HepG2 (cell line): ENCODE data around the gene MAP1LC3A. TPM values are rescaled to one million over a fixed set of nuclear protein-coding genes. Genes with fewer than 3 reads are reported as not detected.

ENCODE experiments used
- CENPX ChIP-seq: sonication (generic); formaldehyde crosslinking; IDR thresholded peaks from 2 replicates; pipeline ENCODE4 v1.9.0; 2021; ENCODE audit warnings: mild to moderate bottlenecking, missing genetic modification reagents, moderate library complexity
- ELF4 ChIP-seq: sonication (generic); formaldehyde crosslinking; IDR thresholded peaks from 2 replicates; pipeline ENCODE4 v1.5.0; 2020; ENCODE audit warnings: missing genetic modification reagents, mild to moderate bottlenecking, moderate library complexity, borderline replicate concordance
- ELK4 ChIP-seq: sonication (generic); formaldehyde crosslinking; IDR thresholded peaks from 2 replicates; pipeline ENCODE4 v1.9.0; 2021; ENCODE audit warnings: missing genetic modification reagents, borderline replicate concordance
- GABPB1 ChIP-seq: IDR thresholded peaks from 2 replicates; pipeline ENCODE4 v1.6.1; 2016; ENCODE audit warnings: mild to moderate bottlenecking, missing genetic modification reagents, moderate library complexity, missing compliant biosample characterization
- GATAD2A ChIP-seq: IDR thresholded peaks from 2 replicates; pipeline ENCODE4 v1.6.1; 2016
- JARID2 ChIP-seq: sonication (generic); formaldehyde crosslinking; IDR thresholded peaks from 2 replicates; pipeline ENCODE4 v1.8.1; 2023; ENCODE audit warnings: missing genetic modification reagents, inconsistent platforms; ENCODE audit not compliant: insufficient replicate concordance
- MAFF ChIP-seq: IDR thresholded peaks from 2 replicates; pipeline ENCODE4 v1.6.1; 2011; ENCODE audit warnings: low read depth, low read length, improper control_type of control experiment
- PHF8 ChIP-seq: sonication (generic); formaldehyde crosslinking; IDR thresholded peaks from 2 replicates; pipeline ENCODE4 v1.5.0; 2020; ENCODE audit warnings: missing genetic modification reagents
- PLSCR1 ChIP-seq: sonication (generic); formaldehyde crosslinking; IDR thresholded peaks from 2 replicates; pipeline ENCODE4 v1.5.0; 2020; ENCODE audit warnings: missing genetic modification reagents, mild to moderate bottlenecking, borderline replicate concordance
- POGZ ChIP-seq: sonication (generic); formaldehyde crosslinking; IDR thresholded peaks from 2 replicates; pipeline ENCODE4 v1.4.0; 2020; ENCODE audit warnings: mild to moderate bottlenecking, missing genetic modification reagents
- PRDM15 ChIP-seq: sonication (generic); formaldehyde crosslinking; IDR thresholded peaks from 2 replicates; pipeline ENCODE4 v1.4.0; 2020; ENCODE audit warnings: missing genetic modification reagents
- RNF2 ChIP-seq: fragments of 450-650 bp; conservative IDR thresholded peaks from 2 replicates; pipeline ENCODE4 v1.6.1; 2016; ENCODE audit warnings: low read depth
- RXRA ChIP-seq: sonication (generic); formaldehyde crosslinking; IDR thresholded peaks from 2 replicates; pipeline ENCODE4 v1.5.1; 2020; ENCODE audit warnings: missing genetic modification reagents
- SIN3A ChIP-seq: IDR thresholded peaks from 2 replicates; pipeline ENCODE4 v1.6.1; 2011; ENCODE audit warnings: low read depth, mild to moderate bottlenecking, control low read depth, low read length, borderline replicate concordance
- ZNF20 ChIP-seq: sonication (generic); formaldehyde crosslinking; IDR thresholded peaks from 2 replicates; pipeline ENCODE4 v1.4.0; 2020; ENCODE audit warnings: mild to moderate bottlenecking, moderate library complexity, missing genetic modification reagents
- ZNF232 ChIP-seq: sonication (generic); formaldehyde crosslinking; IDR thresholded peaks from 2 replicates; pipeline ENCODE4 v1.4.0; 2020; ENCODE audit warnings: missing genetic modification reagents, borderline replicate concordance
- ZNF275 ChIP-seq: sonication (generic); formaldehyde crosslinking; IDR thresholded peaks from 2 replicates; pipeline ENCODE4 v1.8.0; 2022; ENCODE audit warnings: missing genetic modification reagents, mild to moderate bottlenecking, inconsistent platforms, borderline replicate concordance
- ZNF547 ChIP-seq: sonication (generic); formaldehyde crosslinking; IDR thresholded peaks from 2 replicates; pipeline ENCODE4 v1.5.1; 2020; ENCODE audit warnings: mild to moderate bottlenecking, missing genetic modification reagents
- ZNF780A ChIP-seq: sonication (generic); formaldehyde crosslinking; IDR thresholded peaks from 2 replicates; pipeline ENCODE4 v1.8.0; 2022; ENCODE audit warnings: mild to moderate bottlenecking, missing genetic modification reagents, moderate library complexity
- ZNF792 ChIP-seq: IDR thresholded peaks from 2 replicates; pipeline ENCODE4 v1.6.1; 2016
- ZSCAN22 ChIP-seq: sonication (generic); formaldehyde crosslinking; IDR thresholded peaks from 2 replicates; pipeline ENCODE4 v1.4.0; 2020; ENCODE audit warnings: mild to moderate bottlenecking, missing genetic modification reagents
- ZSCAN9 ChIP-seq: IDR thresholded peaks from 2 replicates; pipeline ENCODE4 v1.6.1; 2016; ENCODE audit warnings: borderline replicate concordance
- polyA plus RNA-seq, 8 experiments: library from polyadenylated mRNA; depleted of rRNA in 3 of 8; stranded (reverse) in 7 of 8; unstranded in 1 of 8; fragments of >200 nt; fragmentation: Illumina TruSeq in 4 of 8; extraction: Trizol in 4 of 8; gene quantifications; 2 replicates each; pipeline versions ENCODE4 v1.2.1 to v1.2.3, GENCODE V29; 2011 to 2016; ENCODE audit warnings: low read depth in 4 of 8, missing spikeins in 1 of 8, mixed read lengths in 1 of 8; ENCODE audit not compliant: insufficient read depth in 1 of 8
- total RNA-seq, 5 experiments: library from RNA; depleted of rRNA; stranded (reverse); fragments of >200 nt; fragmentation: Illumina TruSeq; extraction: Trizol; gene quantifications; 2 replicates each; pipeline ENCODE4 v1.2.3, GENCODE V29; 2016; ENCODE audit warnings: low read depth in 1 of 5

MAP1LC3A gene
- total and polyA plus RNA-seq, 2 of the 13 experiments (the other 11 are each of a cell fraction or from before 2014, with no cell fraction given): not detected

- TF ChIP-seq ZNF20: no peak
- TF ChIP-seq RXRA (CRISPR knock-in tag): peak; percentile 68; the same call in 1 of the 2 replicates
- no peak for TF ChIP-seq ZNF232 (CRISPR knock-in tag)
- no peak for TF ChIP-seq PHF8 (CRISPR knock-in tag)
- TF ChIP-seq PRDM15 (CRISPR knock-in tag): no peak
- TF ChIP-seq PLSCR1 (CRISPR knock-in tag): no peak
- no peak for TF ChIP-seq ELF4
- no peak; the same call in 1 of the 2 replicates for TF ChIP-seq ZSCAN22 (CRISPR knock-in tag)
- TF ChIP-seq RNF2: no peak
- TF ChIP-seq CENPX: no peak
- TF ChIP-seq ELK4: no peak
- TF ChIP-seq JARID2: peak; percentile 16
- TF ChIP-seq POGZ (CRISPR knock-in tag): peak; percentile 44; the same call in 1 of the 2 replicates
- TF ChIP-seq ZSCAN9 (CRISPR knock-in tag): 0 out of 2 replicates have a peak, but pooled peaks have one; percentile 65
- TF ChIP-seq ZNF275 (CRISPR knock-in tag): no peak
- 0 out of 2 replicates have a peak, but pooled peaks have one; percentile 38 for TF ChIP-seq GABPB1 (CRISPR knock-in tag)
- 0 out of 2 replicates have a peak, but pooled peaks have one; percentile 46 for TF ChIP-seq SIN3A
- TF ChIP-seq ZNF547 (CRISPR knock-in tag): no peak
- peak; percentile 45; the same call in 1 of the 2 replicates for TF ChIP-seq ZNF792 (CRISPR knock-in tag)
- TF ChIP-seq MAFF: no peak
- TF ChIP-seq ZNF780A: no peak
- TF ChIP-seq GATAD2A (CRISPR knock-in tag): peak; percentile 74
Measured at GRCh38 chr20:34522969-34523871, 35.3 kb upstream of the MAP1LC3A start (continued).
